Nephron progenitor cell (in vitro differentiated cells): Measurements from ENCODE around the gene CYB5R3.
"Not testable (repeated sequence)": the region's sequence is repeated elsewhere in the genome, so short reads cannot be mapped to it uniquely, and the experiment has no call there.

ENCODE experiments used
- DNase-seq: peaks from one replicate; pipeline ENCODE4 v3.0.0; 2021
- H3K27ac Mint-ChIP-seq: 2 replicates; pipeline ENCODE4 v1.8.0; 2021; ENCODE audit warnings: mild to moderate bottlenecking, moderate library complexity, mixed read lengths
- H3K27me3 Mint-ChIP-seq: 2 replicates; pipeline ENCODE4 v1.8.0; 2021; ENCODE audit warnings: mild to moderate bottlenecking, low read depth, mixed read lengths; ENCODE audit not compliant: poor library complexity
- H3K36me3 Mint-ChIP-seq: 2 replicates; pipeline ENCODE4 v1.8.0; 2021; ENCODE audit warnings: low read depth, mixed read lengths
- H3K4me1 Mint-ChIP-seq: 2 replicates; pipeline ENCODE4 v1.8.0; 2021; ENCODE audit warnings: mixed read lengths
- H3K4me3 Mint-ChIP-seq: 2 replicates; pipeline ENCODE4 v1.8.0; 2021; ENCODE audit warnings: mild to moderate bottlenecking, moderate library complexity, mixed read lengths
- H3K9me3 Mint-ChIP-seq: 2 replicates; pipeline ENCODE4 v1.8.0; 2021; ENCODE audit warnings: mild to moderate bottlenecking, moderate library complexity, mixed read lengths
- CTCF ChIP-seq: fragments of 200-600 bp; sonication (generic); IDR thresholded peaks from 2 replicates; pipeline ENCODE4 v1.5.0; 2021; ENCODE audit warnings: antibody characterized with exemption

Gene CYB5R3

GRCh38 chr22:42613872-42614301 lies 35.3 kb downstream of the CYB5R3 start:
- TF ChIP-seq CTCF: no peak
- Mint-ChIP-seq H3K9me3 (peaks cover 3% of the 10 kb centered on the region), H3K27ac (peak overlapping the region; percentile 99), H3K27me3 (peaks cover 7% of the 10 kb centered on the region), H3K4me1 (peaks cover 71% of the 10 kb centered on the region), H3K36me3 (peaks cover 42% of the 10 kb centered on the region), H3K4me3 (peak overlapping the region; percentile 99)
- no peak for DNase-seq

DNA sequence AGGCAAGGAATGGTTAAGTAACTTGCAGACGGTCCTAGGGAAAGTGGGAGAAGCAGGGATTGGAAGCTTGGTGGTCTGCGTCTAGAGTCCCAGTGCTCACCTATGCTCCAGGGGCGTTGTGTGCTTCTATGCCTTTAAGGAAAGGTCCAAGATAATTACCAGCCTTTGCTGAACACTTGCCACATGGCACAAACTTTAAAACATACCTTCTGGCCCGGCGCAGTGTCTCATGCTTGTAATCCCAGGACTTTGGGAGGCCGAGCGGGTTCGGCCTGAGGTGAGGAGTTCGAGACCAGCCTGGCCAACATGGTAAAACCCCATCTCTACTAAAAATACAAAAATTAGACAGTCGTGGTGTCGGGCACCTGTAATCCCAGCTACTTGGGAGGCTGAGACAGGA lies 36.9 kb downstream of the CYB5R3 start:
- H3K4me3 Mint-ChIP-seq: peak overlapping the region; percentile 71
- H3K4me1 Mint-ChIP-seq: peaks cover 59% of the 10 kb centered on the region
- DNase-seq: no peak
- peaks cover 7% of the 10 kb centered on the region for H3K27me3 Mint-ChIP-seq
- no peak for TF ChIP-seq CTCF
- H3K27ac Mint-ChIP-seq: peak overlapping the region; percentile 39
- H3K36me3 Mint-ChIP-seq: peaks cover 53% of the 10 kb centered on the region
- H3K9me3 Mint-ChIP-seq: peaks cover 15% of the 10 kb centered on the region

GRCh38 chr22:42611051-42611450 lies 38.1 kb downstream of the CYB5R3 start:
- H3K27me3 Mint-ChIP-seq: peaks cover 4% of the 10 kb centered on the region
- peaks cover 50% of the 10 kb centered on the region for H3K4me1 Mint-ChIP-seq
- no peak for TF ChIP-seq CTCF
- H3K27ac Mint-ChIP-seq: no peak overlapping the region
- H3K9me3 Mint-ChIP-seq: peaks cover 26% of the 10 kb centered on the region
- peak overlapping the region; percentile 13 for H3K4me3 Mint-ChIP-seq
- no peak for DNase-seq
- peaks cover 66% of the 10 kb centered on the region for H3K36me3 Mint-ChIP-seq

GRCh38 chr22:42610186-42610585 lies 39.0 kb downstream of the CYB5R3 start:
- H3K4me3 Mint-ChIP-seq: no peak overlapping the region
- DNase-seq: no peak
- H3K4me1 Mint-ChIP-seq: peaks cover 41% of the 10 kb centered on the region
- H3K9me3 Mint-ChIP-seq: peaks cover 31% of the 10 kb centered on the region
- peaks cover 4% of the 10 kb centered on the region for H3K27me3 Mint-ChIP-seq
- TF ChIP-seq CTCF: no peak
- no peak overlapping the region for H3K27ac Mint-ChIP-seq
- H3K36me3 Mint-ChIP-seq: peaks cover 75% of the 10 kb centered on the region

DNA sequence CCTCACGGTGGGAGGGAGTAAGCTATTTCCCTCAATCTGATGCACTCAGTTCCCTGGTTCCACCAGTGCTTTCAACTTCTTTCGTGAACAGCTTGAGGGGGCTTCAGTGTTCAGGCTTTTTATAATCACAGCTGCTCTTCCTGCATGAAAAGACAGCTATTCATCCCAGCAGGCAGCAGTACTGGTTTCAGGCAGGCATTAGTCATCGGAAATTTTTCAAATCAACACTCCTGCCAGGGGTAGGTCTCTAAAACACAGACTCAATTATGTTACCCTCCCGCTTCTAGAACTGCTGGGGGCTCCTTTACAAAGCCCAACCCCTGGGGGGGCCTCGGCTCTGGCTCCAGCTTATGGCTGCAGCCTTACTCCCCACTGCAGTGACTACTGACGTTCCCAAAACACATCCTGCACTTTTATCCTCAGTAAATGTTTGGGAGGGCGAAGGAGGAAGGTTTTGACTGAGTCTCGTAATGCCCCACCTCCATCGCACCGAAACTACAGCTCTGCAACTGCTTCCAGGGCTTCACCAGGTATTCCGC lies 40.3 kb downstream of the CYB5R3 start:
- Mint-ChIP-seq H3K9me3 (peaks cover 31% of the 10 kb centered on the region), H3K4me1 (peaks cover 40% of the 10 kb centered on the region), H3K4me3 (no peak overlapping the region), H3K27ac (no peak overlapping the region), H3K27me3 (no peaks in the 10 kb centered on the region), H3K36me3 (peaks cover 80% of the 10 kb centered on the region)
- TF ChIP-seq CTCF: no peak
- DNase-seq: no peak

GRCh38 chr22:42608136-42608822 lies 40.9 kb downstream of the CYB5R3 start:
- Mint-ChIP-seq H3K27ac (no peak overlapping the region), H3K4me1 (peaks cover 34% of the 10 kb centered on the region), H3K36me3 (peaks cover 83% of the 10 kb centered on the region), H3K27me3 (no peaks in the 10 kb centered on the region), H3K4me3 (no peak overlapping the region), H3K9me3 (peaks cover 31% of the 10 kb centered on the region)
- no peak for TF ChIP-seq CTCF
- DNase-seq: no peak

- peaks cover 31% of the 10 kb centered on the region for H3K9me3 Mint-ChIP-seq
These were observed 41.6 kb downstream of the CYB5R3 start for GRCh38 chr22:42607641-42608040.

More at GRCh38 chr22:42607641-42608040, 41.6 kb downstream of the CYB5R3 start:
- Mint-ChIP-seq H3K36me3 (peaks cover 85% of the 10 kb centered on the region), H3K4me1 (peaks cover 28% of the 10 kb centered on the region)
- H3K4me3 Mint-ChIP-seq, H3K27me3 Mint-ChIP-seq, H3K27ac Mint-ChIP-seq, DNase-seq: not testable (repeated sequence)
